PC-3 (cell line): ENCODE data around the gene P2RX3. TPM values are rescaled to one million over a fixed set of nuclear protein-coding genes. Genes with fewer than 3 reads are reported as not detected.

Experiments used
- ATAC-seq: fragments of 200-7000 bp; cut with Tn5 transposase; 2 replicates; pipeline ENCODE4 v1.9.1; 2020; ENCODE audit warnings: mild to moderate bottlenecking, moderate library complexity
- BruUV-seq: library from RNA; stranded (reverse); fragments of 400-500 nt; replicated peaks from 2 replicates; lab custom pipeline; 2021; lab: Mats Ljungman, UMichigan
- CTCF ChIA-PET: fragments of 300-600 bp; sonication (Branson Sonifier 250); formaldehyde crosslinking; loops from one replicate; lab custom pipeline; 2022; ENCODE audit warnings: antibody characterized with exemption; lab: Charles Lee
- POLR2A ChIA-PET: fragments of 300-600 bp; sonication (Branson Sonifier 250); formaldehyde crosslinking; loops from one replicate; lab custom pipeline; 2022; ENCODE audit warnings: antibody characterized with exemption; ENCODE audit not compliant: unreplicated experiment; lab: Charles Lee
- DNase-seq: peaks from one replicate; pipeline ENCODE4 v3.0.0-alpha.2; 2015
- H2AFZ ChIP-seq: fragments of 300-600 bp; sonication (generic); 2 replicates; pipeline ENCODE4 v1.6.0; 2016; ENCODE audit warnings: antibody characterized with exemption, low read length
- H3F3A ChIP-seq: fragments of 300-600 bp; sonication (generic); one replicate; pipeline ENCODE4 v1.6.0; 2017; ENCODE audit warnings: antibody characterized with exemption, low read length, control low read depth, mild to moderate bottlenecking; ENCODE audit not compliant: unreplicated experiment
- H3K27ac ChIP-seq: fragments of 300-600 bp; sonication (generic); 2 replicates; pipeline ENCODE4 v1.5.1; 2016; ENCODE audit warnings: mild to moderate bottlenecking, low read length
- H3K27me3 ChIP-seq: fragments of 300-600 bp; sonication (generic); 2 replicates; pipeline ENCODE4 v1.6.1; 2016; ENCODE audit warnings: low read length, mixed read lengths
- H3K36me3 ChIP-seq: fragments of 300-600 bp; sonication (generic); 2 replicates; pipeline ENCODE4 v1.6.1; 2016; ENCODE audit warnings: low read depth, mixed run types, low read length, mixed read lengths
- H3K4me1 ChIP-seq: fragments of 300-600 bp; sonication (generic); 2 replicates; pipeline ENCODE4 v1.5.1; 2016; ENCODE audit warnings: low read length; ENCODE audit not compliant: insufficient read depth
- H3K4me2 ChIP-seq: fragments of 300-600 bp; sonication (generic); 2 replicates; pipeline ENCODE4 v1.6.0; 2016; ENCODE audit warnings: low read length
- H3K4me3 ChIP-seq: fragments of 300-600 bp; sonication (generic); 2 replicates; pipeline ENCODE4 v1.5.1; 2016; ENCODE audit warnings: mild to moderate bottlenecking, low read length, mixed read lengths
- H3K79me2 ChIP-seq: fragments of 300-600 bp; sonication (generic); 2 replicates; pipeline ENCODE4 v1.6.1; 2017; ENCODE audit warnings: low read length, mixed read lengths
- H3K9ac ChIP-seq: fragments of 300-600 bp; sonication (generic); 2 replicates; pipeline ENCODE4 v1.6.0; 2016; ENCODE audit warnings: mild to moderate bottlenecking, low read length
- H3K9me2 ChIP-seq: fragments of 300-600 bp; sonication (generic); replicated peaks from 2 replicates; pipeline ENCODE4 v1.6.1; 2016; ENCODE audit warnings: mixed run types, low read length, mixed read lengths
- H3K9me3 ChIP-seq: fragments of 300-600 bp; sonication (generic); 2 replicates; pipeline ENCODE4 v1.6.1; 2016; ENCODE audit warnings: low read length, mixed read lengths
- H4K20me1 ChIP-seq: fragments of 300-600 bp; sonication (generic); 2 replicates; pipeline ENCODE4 v1.6.1; 2016; ENCODE audit warnings: low read length, mixed read lengths
- EZH2 ChIP-seq: fragments of 300-600 bp; sonication (generic); IDR thresholded peaks from one replicate; pipeline ENCODE4 v1.6.1; 2017; ENCODE audit warnings: antibody characterized with exemption, mild to moderate bottlenecking, low read length; ENCODE audit not compliant: unreplicated experiment
- EZH2phosphoT487 ChIP-seq: fragments of 300-600 bp; sonication (generic); IDR thresholded peaks from 2 replicates; pipeline ENCODE4 v1.6.1; 2018; ENCODE audit warnings: mild to moderate bottlenecking, antibody characterized with exemption, low read length, borderline replicate concordance
- intact Hi-C: fragments of 100-400 bp; cut with micrococcal nuclease; formaldehyde crosslinking; loops from 2 replicates; pipeline ENCODE4 v1.9.0; 2023
- total RNA-seq: library from RNA; depleted of rRNA; stranded (reverse); fragments of >200 nt; gene quantifications from 2 replicates; pipeline ENCODE4 v1.2.3, GENCODE V29; 2014
- TF ChIP-seq, protein P1 (sequence below): fragments of 300-600 bp; sonication (generic); conservative IDR thresholded peaks from 2 replicates; pipeline ENCODE4 v1.5.1; 2017; ENCODE audit warnings: antibody characterized with exemption, low read depth, mild to moderate bottlenecking, low read length

The P2RX3 gene
- total RNA-seq, 1 experiment from 2014 or later = not detected

DNA sequence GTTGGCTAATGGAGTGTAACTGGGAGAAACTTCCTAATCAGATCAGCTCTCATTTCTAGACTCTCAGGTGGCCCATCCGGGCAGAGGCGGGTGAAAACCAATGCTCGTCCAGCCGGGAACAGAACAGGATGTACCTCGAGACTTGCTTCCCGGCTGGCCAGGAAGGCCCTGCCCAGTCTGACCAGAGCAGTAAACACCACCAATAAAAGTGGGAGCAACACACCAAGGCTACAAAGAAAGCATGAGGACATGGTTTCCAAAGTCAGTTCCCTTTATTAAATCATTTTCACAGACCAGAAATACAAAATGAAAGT, 12.5 kb upstream of the P2RX3 start:
- intact Hi-C loops = loop anchor here (1.0 kb wide), 1 partner anchor 10 kb away; the partner anchor contains the start of gene SSRP1
- Histone ChIP-seq H3K4me2 (peak overlapping the region; percentile 93), H3K4me1 (peaks cover 53% of the 10 kb centered on the region), H4K20me1 (peaks cover 7% of the 10 kb centered on the region; the same call in 1 of the 2 replicates), H3K27ac (peak overlapping the region; percentile 85), H3K9me2 (no peaks in the 10 kb centered on the region), H3F3A (peaks cover 7% of the 10 kb centered on the region), H2AFZ (peak overlapping the region; percentile 72), H3K4me3 (peak overlapping the region; percentile 85), H3K9me3 (no peaks in the 10 kb centered on the region), H3K36me3 (peaks cover 47% of the 10 kb centered on the region), H3K9ac (peak overlapping the region; percentile 72), H3K79me2 (peaks cover 29% of the 10 kb centered on the region), H3K27me3 (no peaks in the 10 kb centered on the region)
- ATAC-seq = peak; percentile 31
- BruUV-seq = no TSS peak
- TF ChIP-seq, protein P1, sequence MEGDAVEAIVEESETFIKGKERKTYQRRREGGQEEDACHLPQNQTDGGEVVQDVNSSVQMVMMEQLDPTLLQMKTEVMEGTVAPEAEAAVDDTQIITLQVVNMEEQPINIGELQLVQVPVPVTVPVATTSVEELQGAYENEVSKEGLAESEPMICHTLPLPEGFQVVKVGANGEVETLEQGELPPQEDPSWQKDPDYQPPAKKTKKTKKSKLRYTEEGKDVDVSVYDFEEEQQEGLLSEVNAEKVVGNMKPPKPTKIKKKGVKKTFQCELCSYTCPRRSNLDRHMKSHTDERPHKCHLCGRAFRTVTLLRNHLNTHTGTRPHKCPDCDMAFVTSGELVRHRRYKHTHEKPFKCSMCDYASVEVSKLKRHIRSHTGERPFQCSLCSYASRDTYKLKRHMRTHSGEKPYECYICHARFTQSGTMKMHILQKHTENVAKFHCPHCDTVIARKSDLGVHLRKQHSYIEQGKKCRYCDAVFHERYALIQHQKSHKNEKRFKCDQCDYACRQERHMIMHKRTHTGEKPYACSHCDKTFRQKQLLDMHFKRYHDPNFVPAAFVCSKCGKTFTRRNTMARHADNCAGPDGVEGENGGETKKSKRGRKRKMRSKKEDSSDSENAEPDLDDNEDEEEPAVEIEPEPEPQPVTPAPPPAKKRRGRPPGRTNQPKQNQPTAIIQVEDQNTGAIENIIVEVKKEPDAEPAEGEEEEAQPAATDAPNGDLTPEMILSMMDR = no peak
- TF ChIP-seq EZH2phosphoT487 (no peak), EZH2 (no peak)
- ChIA-PET POLR2A (interaction anchor here (0.7 to 1.1 kb wide), 2 partner anchors 14 kb away, joined by 4 read pairs; no protein-coding TSS in a partner anchor), CTCF (interaction anchor here (0.8 kb wide), 1 partner anchor 20 kb away, joined by 3 read pairs; no protein-coding TSS in a partner anchor)
- no peak for DNase-seq

DNA sequence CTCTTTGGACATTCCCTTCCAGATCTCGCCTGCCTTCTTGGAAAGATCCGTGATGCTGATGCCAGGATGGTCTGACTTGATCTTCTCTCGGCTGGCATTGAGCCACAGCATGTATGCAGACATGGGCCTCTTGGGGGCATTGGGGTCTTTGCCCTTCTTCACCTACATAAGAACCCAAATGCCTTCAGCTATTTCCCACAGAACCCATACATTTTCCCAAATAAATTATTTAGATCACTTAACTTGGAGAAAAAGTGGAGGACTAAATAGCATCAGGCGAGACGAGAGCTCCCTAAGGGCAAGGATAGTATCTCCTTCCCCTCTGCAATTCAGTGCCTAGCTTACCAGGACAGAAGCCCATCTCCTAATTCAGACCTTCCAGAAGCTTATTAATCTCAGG, 10.4 kb upstream of the P2RX3 start:
- intact Hi-C loops = no loop called here
- ChIA-PET POLR2A (no interaction called here), CTCF (no interaction called here)
- H3K27ac ChIP-seq = no peak overlapping the region
- no peaks in the 10 kb centered on the region for H4K20me1 ChIP-seq
- H3K9me3 ChIP-seq = no peaks in the 10 kb centered on the region
- H3K4me2 ChIP-seq = no peak overlapping the region
- H3K9ac ChIP-seq = no peak overlapping the region
- no peak overlapping the region for H2AFZ ChIP-seq
- H3K9me2 ChIP-seq = no peaks in the 10 kb centered on the region
- ATAC-seq (no peak), DNase-seq (no peak)
- H3K27me3 ChIP-seq = no peaks in the 10 kb centered on the region
- H3K4me1 ChIP-seq = peaks cover 33% of the 10 kb centered on the region
- no TSS peak for BruUV-seq
- peaks cover 6% of the 10 kb centered on the region for H3F3A ChIP-seq
- H3K79me2 ChIP-seq = peaks cover 28% of the 10 kb centered on the region
- no peak overlapping the region for H3K4me3 ChIP-seq
- TF ChIP-seq EZH2 = no peak
- TF ChIP-seq, protein P1 = no peak
- TF ChIP-seq EZH2phosphoT487 = no peak
- peaks cover 67% of the 10 kb centered on the region for H3K36me3 ChIP-seq

DNA sequence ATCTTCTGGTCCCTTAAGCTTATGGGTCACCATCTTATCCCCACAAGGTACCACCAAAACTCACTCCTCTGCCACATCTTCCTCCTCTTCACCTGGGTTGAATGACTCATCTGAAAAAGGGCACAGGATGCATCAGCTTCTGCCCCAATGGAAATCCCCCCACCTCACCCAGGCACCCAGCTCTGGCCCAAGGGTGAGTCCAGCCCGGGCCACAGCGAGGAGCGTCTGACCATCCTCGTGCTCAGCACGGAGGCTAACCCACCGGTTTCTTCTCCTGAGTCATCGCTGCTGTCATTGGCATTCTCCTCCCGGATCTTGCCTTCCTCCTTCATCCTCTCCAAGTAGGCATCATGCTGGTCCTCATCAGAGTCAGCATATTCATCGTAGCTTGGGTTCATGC, 8.1 kb upstream of the P2RX3 start:
- intact Hi-C loops = no loop called here
- DNase-seq (no peak), ATAC-seq (no peak)
- H3K9ac ChIP-seq = no peak overlapping the region
- H3K4me3 ChIP-seq = no peak overlapping the region
- H3K9me2 ChIP-seq = no peaks in the 10 kb centered on the region
- H4K20me1 ChIP-seq = no peaks in the 10 kb centered on the region
- H3F3A ChIP-seq = no peaks in the 10 kb centered on the region
- H3K27ac ChIP-seq = no peak overlapping the region
- H3K4me1 ChIP-seq = peaks cover 35% of the 10 kb centered on the region
- no peak for TF ChIP-seq EZH2phosphoT487
- TF ChIP-seq, protein P1 = no peak
- no peak for TF ChIP-seq EZH2
- CTCF ChIA-PET = no interaction called here
- BruUV-seq = no TSS peak
- POLR2A ChIA-PET = no interaction called here
- H3K9me3 ChIP-seq = no peaks in the 10 kb centered on the region
- H3K36me3 ChIP-seq = peaks cover 80% of the 10 kb centered on the region
- no peak overlapping the region for H2AFZ ChIP-seq
- H3K4me2 ChIP-seq = no peak overlapping the region
- H3K79me2 ChIP-seq = peaks cover 36% of the 10 kb centered on the region
- no peaks in the 10 kb centered on the region for H3K27me3 ChIP-seq
